ENCODE results near the gene SRGAP3.

SRGAP3 gene

GRCh38 chr3:9201955-9202354 lies 47.5 kb downstream of the SRGAP3 start:
- DNase-seq (ENCODE audit: low read depth in 2 of 2), result no peak

- no peak for DNase-seq (ENCODE audit: low read depth in 2 of 2)
These were observed 48.2 kb downstream of the SRGAP3 start for GRCh38 chr3:9201266-9201665.

GRCh38 chr3:9199775-9200174 lies 49.7 kb downstream of the SRGAP3 start:
- DNase-seq (ENCODE audit: low read depth in 2 of 2), result no peak

- DNase-seq (ENCODE audit: low read depth in 2 of 2), result no peak
These were observed 50.5 kb downstream of the SRGAP3 start for GRCh38 chr3:9198899-9199335.

DNA sequence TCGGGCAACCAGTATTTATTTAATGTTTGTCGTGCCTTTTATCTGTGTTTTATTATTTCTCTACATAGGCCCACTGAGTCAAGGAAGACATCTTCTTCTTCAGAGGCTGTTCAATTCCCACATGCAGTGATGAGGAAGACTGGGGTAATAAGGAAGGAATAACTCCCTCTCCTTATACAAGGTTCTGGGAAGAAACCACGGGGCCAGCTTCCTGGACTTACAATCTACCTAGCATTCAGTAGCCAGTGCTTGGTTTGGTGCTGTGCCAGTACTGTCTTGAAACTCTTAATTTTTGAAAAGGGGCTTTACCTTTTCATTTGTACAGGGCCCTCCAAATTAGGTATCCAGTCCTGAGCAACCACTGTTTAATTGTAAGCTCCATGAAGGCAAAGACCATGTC lies 51.2 kb downstream of the SRGAP3 start:
- DNase-seq (ENCODE audit: low read depth in 2 of 2), result no peak

DNA sequence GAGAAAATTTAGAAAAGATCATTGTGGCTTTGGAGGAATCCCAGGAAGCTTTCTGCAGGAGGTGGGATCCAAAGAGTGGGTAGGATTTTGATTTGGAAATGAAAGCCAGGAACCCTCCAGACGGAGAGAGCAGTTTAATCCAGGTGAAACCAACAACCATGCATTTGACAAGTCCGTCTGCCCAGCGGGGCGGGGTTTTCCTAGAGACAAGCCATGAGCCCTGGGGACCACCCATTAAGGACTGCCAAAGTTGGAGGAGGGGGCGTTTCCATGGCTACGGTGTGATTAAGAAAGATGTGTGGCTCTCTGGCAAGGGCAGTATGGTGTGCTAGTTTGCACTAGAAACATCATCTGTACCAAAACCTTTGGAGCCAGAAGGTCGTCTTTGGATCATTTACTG lies 53.4 kb downstream of the SRGAP3 start:
- no peak for DNase-seq (ENCODE audit: low read depth in 2 of 2)

DNA sequence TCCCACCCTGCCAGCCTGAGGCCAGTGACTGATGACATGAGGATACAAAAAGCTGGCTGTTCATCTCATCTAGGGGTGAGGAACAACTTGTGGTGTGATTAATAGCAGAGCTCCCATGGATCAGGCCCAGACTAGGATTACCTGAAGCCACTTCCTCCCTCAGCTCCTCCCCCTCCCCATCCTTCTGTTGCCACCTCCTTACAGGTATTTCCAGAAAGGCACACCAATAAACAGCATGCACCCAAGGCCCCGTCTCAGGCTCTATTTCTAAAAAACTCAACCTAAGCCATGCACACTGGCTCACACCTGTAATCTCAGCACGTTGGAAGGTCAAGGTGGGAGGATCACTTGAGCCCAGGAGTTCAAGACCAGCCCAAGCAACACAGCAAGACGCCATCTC lies 54.1 kb downstream of the SRGAP3 start:
- no peak for DNase-seq (ENCODE audit: low read depth in 2 of 2)

DNA sequence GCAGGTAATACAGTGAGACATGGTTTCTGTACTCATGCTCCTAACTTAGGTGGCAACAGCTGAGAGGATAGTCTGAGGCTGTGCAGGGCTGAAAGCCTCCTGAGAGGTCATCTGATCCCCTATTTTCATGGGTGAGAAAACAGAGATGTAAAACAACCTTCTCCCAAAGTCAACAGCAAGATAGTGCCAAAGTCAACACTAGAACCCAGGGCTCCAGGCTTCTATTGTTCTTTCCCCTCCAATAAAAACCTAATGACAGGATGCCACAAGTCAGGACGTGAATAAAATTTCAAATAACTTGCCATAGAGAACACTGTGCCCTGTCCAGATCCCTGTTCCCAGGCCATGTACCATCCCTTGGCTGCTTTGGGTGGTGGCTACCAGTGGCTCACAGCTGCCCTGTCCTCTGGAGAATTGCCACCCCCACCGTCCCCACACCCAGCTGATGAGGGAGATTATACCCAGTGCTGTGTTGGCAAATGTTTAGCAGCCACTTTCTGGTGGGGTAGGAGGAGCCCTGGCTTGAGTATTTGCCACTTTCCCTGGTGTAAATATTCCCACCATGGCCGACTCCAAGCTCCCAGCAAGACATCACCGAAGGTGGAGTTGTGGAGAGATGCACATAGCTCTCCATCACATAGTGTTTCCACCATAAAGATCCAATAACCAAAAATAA lies 54.8 kb downstream of the SRGAP3 start:
- DNase-seq (ENCODE audit: low read depth in 2 of 2), result no peak

DNA sequence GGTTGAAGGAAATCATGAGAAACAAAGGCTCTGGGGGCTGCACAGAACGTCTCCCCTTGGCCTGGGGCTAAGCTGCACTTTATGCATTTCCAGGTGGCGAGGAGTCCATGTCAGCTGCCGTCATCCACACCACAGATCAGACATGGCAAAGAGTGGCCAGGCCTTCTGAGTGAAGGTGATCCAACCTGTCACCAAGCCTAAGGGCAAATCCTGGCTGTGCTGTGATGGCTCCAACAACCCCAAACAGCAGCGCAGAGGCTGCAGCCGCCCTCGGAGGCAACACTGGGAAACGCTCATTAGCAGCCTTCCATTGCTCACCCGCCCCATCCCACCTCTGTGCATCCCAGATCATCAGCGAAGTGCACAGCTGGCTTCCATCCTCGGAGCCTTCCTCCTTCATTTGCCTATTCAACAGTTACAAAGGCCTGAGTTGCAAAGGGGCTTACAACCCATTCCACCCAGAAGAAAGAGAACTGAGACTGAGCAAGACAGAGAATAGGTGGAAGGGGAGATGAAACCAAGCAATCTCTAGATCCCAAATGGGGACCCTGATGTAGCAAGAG lies 55.7 kb downstream of the SRGAP3 start:
- no peak for DNase-seq (ENCODE audit: low read depth in 2 of 2)

- DNase-seq (ENCODE audit: low read depth in 2 of 2), result no peak
These were observed 56.2 kb downstream of the SRGAP3 start for GRCh38 chr3:9193211-9193610.

DNA sequence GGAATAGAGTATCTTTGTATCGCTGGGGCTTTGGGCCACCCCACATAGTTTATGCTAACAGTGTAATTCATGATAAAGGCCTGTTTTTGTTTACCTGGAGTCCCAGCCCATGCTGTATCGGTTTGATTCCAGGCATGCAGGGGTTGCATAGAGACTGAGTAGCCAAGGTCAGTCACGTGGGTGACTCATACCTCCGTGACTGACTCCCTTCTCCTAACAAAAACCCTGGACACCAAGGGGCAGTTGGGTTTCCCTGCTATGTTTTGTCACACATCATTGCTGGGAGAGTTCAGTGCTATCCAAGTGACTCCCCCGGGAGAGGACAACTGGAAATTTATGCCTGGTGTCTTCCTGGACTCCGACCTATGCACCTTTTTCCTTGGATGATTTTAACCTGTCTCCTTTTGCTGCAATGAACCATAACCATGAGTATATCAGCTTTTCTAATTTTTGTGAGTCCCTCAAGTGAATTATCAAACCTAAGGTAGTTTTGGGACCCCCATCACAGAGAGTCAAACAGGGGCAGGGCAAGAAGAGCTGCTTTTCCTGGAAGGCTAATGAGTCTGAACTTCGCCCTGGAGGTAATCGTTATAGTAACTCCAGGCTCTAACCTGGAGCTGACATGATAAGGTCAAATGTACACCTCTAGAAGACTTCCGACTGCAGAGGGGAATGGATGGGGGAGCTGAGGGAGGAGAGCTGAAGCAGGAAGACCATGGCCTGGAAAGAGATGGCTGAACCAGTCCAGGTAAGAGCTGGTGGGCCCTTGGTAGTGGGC lies 57.0 kb downstream of the SRGAP3 start:
- no peak for DNase-seq (ENCODE audit: low read depth in 2 of 2)

DNA sequence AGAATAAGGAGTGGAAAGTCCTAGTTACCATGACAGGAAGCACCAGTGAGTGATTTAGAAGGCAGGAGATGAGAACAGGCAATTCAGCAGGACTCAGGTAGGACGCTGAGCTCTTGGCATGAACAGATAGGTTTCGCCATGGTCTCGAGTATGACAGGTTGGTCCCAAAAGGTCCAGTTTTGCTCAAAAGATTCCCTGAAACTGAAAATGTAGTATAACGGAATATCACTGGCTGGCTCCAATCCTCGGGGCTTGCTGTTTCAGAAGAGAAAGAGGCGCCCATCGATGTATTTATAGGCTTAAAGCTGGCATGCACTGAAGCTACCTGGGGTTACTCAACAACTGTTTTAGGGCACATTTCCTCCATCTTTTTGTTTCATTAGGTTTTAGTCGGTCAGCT lies 59.2 kb downstream of the SRGAP3 start:
- no peak for DNase-seq (ENCODE audit: low read depth in 2 of 2)

GRCh38 chr3:9188583-9188982 lies 60.9 kb downstream of the SRGAP3 start:
- DNase-seq (ENCODE audit: low read depth in 2 of 2), result no peak

DNA sequence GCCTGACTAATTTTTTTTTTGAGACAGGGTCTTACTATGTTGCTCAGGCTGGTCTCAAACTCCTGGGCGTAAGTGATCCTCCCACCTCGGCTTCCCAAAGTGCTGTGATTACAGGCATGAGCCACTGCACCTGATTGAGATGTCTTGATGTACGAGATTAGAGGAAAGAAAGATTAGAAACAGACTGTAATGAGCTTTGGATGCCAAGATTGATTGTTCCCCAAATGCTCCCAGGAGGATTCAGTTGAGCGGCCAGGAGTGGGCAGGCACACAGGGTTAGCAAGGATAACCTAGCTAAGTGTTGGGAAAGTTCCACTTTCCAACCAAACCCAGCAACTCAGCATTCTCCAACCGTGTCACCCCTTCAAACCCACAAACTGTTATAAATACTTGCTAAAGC lies 63.7 kb downstream of the SRGAP3 start:
- no peak for DNase-seq (ENCODE audit: low read depth in 2 of 2)

GRCh38 chr3:9185046-9185445 lies 64.4 kb downstream of the SRGAP3 start:
- no peak for DNase-seq (ENCODE audit: low read depth in 2 of 2)

- no peak for DNase-seq (ENCODE audit: low read depth in 2 of 2)
These were observed 65.0 kb downstream of the SRGAP3 start for GRCh38 chr3:9184461-9184835.

GRCh38 chr3:9183811-9184460 lies 65.5 kb downstream of the SRGAP3 start:
- no peak for DNase-seq (ENCODE audit: low read depth in 2 of 2)

DNA sequence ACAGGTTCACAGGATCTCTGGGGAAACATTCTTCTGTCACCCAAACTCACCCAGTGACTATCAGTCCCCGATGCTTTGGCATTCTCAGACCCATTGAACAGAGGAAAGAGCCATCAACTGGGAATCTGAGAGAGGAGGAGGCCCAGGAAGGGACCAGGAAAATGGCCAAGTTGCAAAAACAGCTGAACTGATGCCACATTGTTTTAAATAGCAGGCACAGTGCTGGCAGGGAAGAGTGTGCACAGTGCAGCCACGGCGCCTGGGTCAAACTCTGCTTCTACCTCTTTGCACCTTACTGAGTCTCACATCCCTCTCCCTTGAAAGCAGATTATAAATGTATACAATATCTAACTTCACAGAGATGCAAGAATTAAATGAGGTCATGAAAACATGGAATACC lies 66.4 kb downstream of the SRGAP3 start:
- DNase-seq (ENCODE audit: low read depth in 2 of 2), result no peak

- DNase-seq (ENCODE audit: low read depth in 2 of 2), result no peak
These were observed 68.7 kb downstream of the SRGAP3 start for GRCh38 chr3:9180764-9181117.

DNA sequence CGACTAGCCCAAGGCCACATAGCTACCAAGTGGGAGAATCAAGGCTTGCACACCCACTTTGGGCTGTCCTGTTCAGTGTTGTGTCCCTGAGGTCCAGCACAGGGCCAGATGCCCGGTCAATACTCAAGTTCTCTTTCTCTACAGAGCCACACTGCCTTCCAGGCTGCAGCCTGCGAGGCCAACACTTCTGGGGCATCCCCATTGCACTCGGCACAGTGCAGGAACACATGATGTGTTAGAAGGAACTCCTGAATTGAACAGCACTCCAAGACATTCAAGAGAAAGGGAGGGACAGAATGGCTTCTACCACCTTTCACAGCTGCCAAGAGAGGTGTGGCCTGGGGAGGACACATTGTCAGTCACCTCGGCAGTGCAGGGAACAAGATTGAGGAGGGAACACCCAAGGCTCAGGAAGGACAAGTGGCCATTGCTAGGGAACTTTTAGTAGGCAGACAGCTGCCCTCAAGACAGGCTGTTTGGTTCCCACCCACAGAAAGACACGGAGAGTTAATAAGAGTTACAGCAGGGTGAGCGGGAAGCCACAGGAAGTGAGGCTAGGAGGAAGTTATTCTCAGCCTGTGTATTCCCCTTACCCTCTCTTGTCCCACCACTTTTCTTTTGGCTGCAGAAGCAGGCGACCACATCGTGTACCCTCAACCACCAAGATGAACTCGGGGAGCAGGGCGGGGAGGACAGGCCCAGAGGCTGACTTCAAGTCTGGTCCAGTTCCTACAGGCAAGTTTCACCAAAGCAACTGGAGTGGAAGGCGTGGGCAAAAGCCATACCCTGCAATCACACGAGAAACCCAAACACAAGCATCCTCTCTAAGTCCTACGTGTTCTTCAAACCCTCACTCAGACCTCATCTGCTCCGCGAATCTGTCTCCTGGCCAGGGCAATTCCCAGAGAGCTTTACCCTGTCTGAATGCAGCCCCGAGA lies 69.4 kb downstream of the SRGAP3 start:
- DNase-seq (ENCODE audit: low read depth in 2 of 2), result no peak

- no peak for DNase-seq (ENCODE audit: low read depth in 2 of 2)
These were observed 70.7 kb downstream of the SRGAP3 start for GRCh38 chr3:9178697-9179096.

DNA sequence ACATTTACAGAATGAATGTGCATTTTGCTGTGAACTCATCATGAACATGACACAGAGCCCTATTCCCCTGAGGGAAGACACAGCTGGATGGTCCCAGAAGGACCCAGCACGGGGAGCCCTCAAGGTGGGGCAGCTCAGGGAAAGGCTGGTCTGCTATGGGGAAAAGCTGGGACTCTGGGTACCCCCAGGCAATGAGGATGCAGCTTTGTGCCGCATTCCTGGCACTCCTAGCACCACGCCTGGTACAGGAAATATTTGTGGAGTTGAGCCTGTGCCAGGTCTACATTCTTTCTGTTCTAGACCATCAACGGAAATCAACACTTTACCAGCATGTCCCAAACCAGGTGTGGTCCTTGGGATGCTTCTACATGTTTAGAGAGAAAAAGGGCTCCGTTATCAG lies 74.0 kb downstream of the SRGAP3 start:
- no peak for DNase-seq (ENCODE audit: low read depth in 2 of 2)
